H1 (cell line): ENCODE results near the gene SFT2D1. TPM values are rescaled to one million over a fixed set of nuclear protein-coding genes. Genes with fewer than 3 reads are reported as not detected.

Source experiments
- CHD7 ChIP-seq: fragments of 300-600 bp; sonication (generic); IDR thresholded peaks from 2 replicates; pipeline ENCODE4 v1.7.1; 2012; ENCODE audit warnings: low read length, moderate library complexity, mild to moderate bottlenecking, inconsistent platforms; ENCODE audit not compliant: insufficient replicate concordance
- CTCF ChIP-seq, 3 experiments: IDR thresholded peaks; 1 replicate in 2 of 3; 2 replicates in 1 of 3; pipeline versions ENCODE4 v1.5.1 to v1.6.1; 2011; ENCODE audit warnings: low read length in 3 of 3, mild to moderate bottlenecking in 3 of 3, inconsistent platforms in 2 of 3, low read depth in 1 of 3, moderate library complexity in 1 of 3; ENCODE audit not compliant: insufficient read depth in 1 of 3; ENCODE audit errors: control extremely low read depth in 1 of 3
- EZH2 ChIP-seq: fragments of 200-600 bp; sonication (generic); IDR thresholded peaks from 2 replicates; pipeline ENCODE4 v1.7.1; 2012; ENCODE audit warnings: low read depth, mild to moderate bottlenecking, moderate library complexity, low read length, inconsistent platforms; ENCODE audit not compliant: severe bottlenecking
- NRF1 ChIP-seq: IDR thresholded peaks from 2 replicates; pipeline ENCODE4 v1.6.1; 2011; ENCODE audit warnings: mild to moderate bottlenecking, low read depth, low read length, improper control_type of control experiment
- POLR2AphosphoS5 ChIP-seq: IDR thresholded peaks from 2 replicates; pipeline ENCODE4 v1.6.1; 2011; ENCODE audit warnings: low read depth, low read length
- RBBP5 ChIP-seq: IDR thresholded peaks from 2 replicates; pipeline ENCODE4 v1.7.1; 2012; ENCODE audit warnings: low read depth, mild to moderate bottlenecking, inconsistent platforms, low read length, moderate library complexity, borderline replicate concordance
- RXRA ChIP-seq: IDR thresholded peaks from 2 replicates; pipeline ENCODE4 v1.6.1; 2011; ENCODE audit warnings: low read depth, mild to moderate bottlenecking, low read length, moderate library complexity; ENCODE audit not compliant: insufficient read depth
- SIX5 ChIP-seq: IDR thresholded peaks from 2 replicates; pipeline ENCODE4 v1.6.1; 2011; ENCODE audit warnings: mild to moderate bottlenecking, low read depth, low read length
- SP2 ChIP-seq: IDR thresholded peaks from 2 replicates; pipeline ENCODE4 v1.6.1; 2012; ENCODE audit warnings: mild to moderate bottlenecking, low read length, inconsistent platforms
- polyA plus RNA-seq, 7 experiments: library from polyadenylated mRNA; depleted of rRNA in 3 of 7; stranded (reverse) in 5 of 7; unstranded in 2 of 7; fragments of >200 nt in 5 of 7; fragments of 200-250 nt in 2 of 7; gene quantifications; 1 replicate in 5 of 7; 2 replicates in 1 of 7; 4 replicates in 1 of 7; pipeline versions ENCODE4 v1.2.1 to v1.2.3, GENCODE V29; 2011 to 2013; ENCODE audit warnings: missing spikeins in 2 of 7, mixed read lengths in 2 of 7
- total RNA-seq: library from RNA; stranded (reverse); fragmentation: NEBNext Ultra II Directional; extraction: Animal tissue kit (Norgen Biotek cat#: 25700); gene quantifications from 2 replicates; pipeline ENCODE4 v1.2.1, GENCODE V29; 2021

The SFT2D1 gene
- total and polyA plus RNA-seq, 2 of the 8 experiments (the other 6 are each of a cell fraction or from before 2014, with no cell fraction given): 52.3 to 76.1 TPM

- TF ChIP-seq CHD7: no peak
- no peak for TF ChIP-seq RBBP5
- no peak for TF ChIP-seq RXRA
- TF ChIP-seq SIX5: no peak
- TF ChIP-seq NRF1: no peak
- TF ChIP-seq EZH2: no peak
- no peak for TF ChIP-seq SP2
- no peak for TF ChIP-seq CTCF (IDR thresholded peaks at IDR 0.05; ENCODE audit: control extremely low read depth in 1 of 3, insufficient read depth in 1 of 3, low read depth in 1 of 3, low read length in 3 of 3)
- no peak for TF ChIP-seq POLR2AphosphoS5
- TF ChIP-seq, all 59 proteins: peak for 0
These were observed 774 bp upstream of the SFT2D1 start (continued) for GRCh38 chr6:166343150-166343487.
